ENCODE measurements around the gene COX6B1.
A peak's percentile ranks its signal among the peaks of the same experiment; 100 is the strongest.

The COX6B1 gene

GRCh38 chr19:35628565-35629331 lies 19.4 kb upstream of the COX6B1 start, which contains the start of gene RBM42 (continued):
- TF ChIP-seq REST (tag by site-specific recombination; IDR thresholded peaks at IDR 0.05) = peak; percentile 61
- no peak for TF ChIP-seq ZNF514 (tag by site-specific recombination; IDR thresholded peaks at IDR 0.05)
- TF ChIP-seq ZNF155 (tag by site-specific recombination; IDR thresholded peaks at IDR 0.05) = no peak
- peak; percentile 70 for TF ChIP-seq ZNF341 (tag by site-specific recombination; IDR thresholded peaks at IDR 0.05; ENCODE audit: low read depth)

GRCh38 chr19:35629332-35629633 lies 18.8 kb upstream of the COX6B1 start:
- H3K4me3 ChIP-seq (ENCODE audit: low read depth, low read length) = peak overlapping the region; percentile 62
- H3K4me1 ChIP-seq (ENCODE audit: control insufficient read depth, insufficient read depth, low read length) = peaks cover 13% of the 10 kb centered on the region
- peaks cover 44 to 70% of the 10 kb centered on the region in 2 experiments for H3K36me3 ChIP-seq (ENCODE audit: control insufficient read depth in 2 of 2, insufficient read depth in 1 of 2, low read length in 2 of 2)
- ChIA-PET CTCF (interaction anchor here (0.6 to 1.2 kb wide), 6 partner anchors 14 to 598 kb away, joined by 3 to 6 read pairs (median 4); partner anchors contain the start of gene COX6B1), POLR2A (interaction anchor here (0.9 to 4.6 kb wide), 3 partner anchors 9 to 14 kb away, joined by 3 to 42 read pairs (median 3); no protein-coding TSS in a partner anchor)
- H3K9me3 ChIP-seq (ENCODE audit: control insufficient read depth, insufficient read depth, low read depth, low read length) = no peaks in the 10 kb centered on the region
- H3K27ac ChIP-seq (ENCODE audit: extremely low read depth, low read depth, low read length) = peak overlapping the region; percentile 80
- TF ChIP-seq INSM2 (tag by site-specific recombination; IDR thresholded peaks at IDR 0.05) (no peak), ZNF596 (tag by site-specific recombination; IDR thresholded peaks at IDR 0.05) (0 out of 2 replicates have a peak, but pooled peaks have one; percentile 5)

GRCh38 chr19:35633727-35634440 lies 14.2 kb upstream of the COX6B1 start:
- H3K36me3 ChIP-seq (ENCODE audit: control insufficient read depth in 2 of 2, insufficient read depth in 1 of 2, low read length in 2 of 2) = peaks cover 86 to 91% of the 10 kb centered on the region in 2 experiments
- H3K4me3 ChIP-seq (ENCODE audit: low read depth, low read length) = no peak overlapping the region
- no peaks in the 10 kb centered on the region for H3K9me3 ChIP-seq (ENCODE audit: control insufficient read depth, insufficient read depth, low read depth, low read length)
- peak overlapping the region; percentile 37; the same call in 1 of the 2 replicates for H3K27ac ChIP-seq (ENCODE audit: extremely low read depth, low read depth, low read length)
- ChIA-PET POLR2A (interaction anchor here (0.7 to 4.6 kb wide), 3 partner anchors 9 to 320 kb away, joined by 4 to 42 read pairs (median 5); no protein-coding TSS in a partner anchor), CTCF (no interaction called here)
- H3K4me1 ChIP-seq (ENCODE audit: control insufficient read depth, insufficient read depth, low read length) = peaks cover 9% of the 10 kb centered on the region
- TF ChIP-seq ZNF843 (tag by site-specific recombination; IDR thresholded peaks at IDR 0.05) (no peak), ZNF266 (tag by site-specific recombination; IDR thresholded peaks at IDR 0.05; ENCODE audit: low read depth) (no peak), HOXD13 (CRISPR knock-in tag; IDR thresholded peaks at IDR 0.05; ENCODE audit: borderline replicate concordance) (no peak), SP2 (tag by site-specific recombination; IDR thresholded peaks at IDR 0.05) (no peak), ZNF555 (tag by site-specific recombination; conservative IDR thresholded peaks at IDR 0.05) (no peak), ZNF155 (tag by site-specific recombination; IDR thresholded peaks at IDR 0.05) (no peak), SALL2 (tag by site-specific recombination; IDR thresholded peaks at IDR 0.05; ENCODE audit: borderline replicate concordance) (no peak), ZNF133 (tag by site-specific recombination; IDR thresholded peaks at IDR 0.05) (no peak), RBAK (tag by site-specific recombination; IDR thresholded peaks at IDR 0.05) (no peak), ZNF830 (tag by site-specific recombination; IDR thresholded peaks at IDR 0.05; ENCODE audit: low read depth) (no peak), PRDM1 (tag by site-specific recombination; IDR thresholded peaks at IDR 0.05) (no peak), ZNF621 (tag by site-specific recombination; IDR thresholded peaks at IDR 0.05) (no peak)

All from HEK293 (cell line).